Endothelial cell of umbilical vein (primary cell): Measurements from ENCODE around the gene PLLP. TPM values are rescaled to one million over a fixed set of nuclear protein-coding genes. Genes with fewer than 3 reads are reported as not detected.

ENCODE experiments used
- BruUV-seq: library from RNA; stranded (reverse); fragments of 400-500 nt; replicated peaks from 2 replicates; lab custom pipeline; 2021; lab: Mats Ljungman, UMichigan
- CTCF ChIA-PET: fragments of 300-600, 350-600 bp; sonication (Branson Sonifier 250); formaldehyde crosslinking; loops from one replicate; lab custom pipeline; 2021; ENCODE audit warnings: antibody characterized with exemption, inconsistent platforms; lab: Charles Lee
- POLR2A ChIA-PET: fragments of 300-600, 350-600 bp; sonication (Branson Sonifier 250); formaldehyde crosslinking; loops from one replicate; lab custom pipeline; 2021; ENCODE audit warnings: antibody characterized with exemption, inconsistent platforms; lab: Charles Lee
- DNase-seq: peaks from one replicate; pipeline ENCODE4 v3.0.0-alpha.2; 2011; ENCODE audit warnings: low read depth, low spot score
- FAIRE-seq: peaks from 2 replicates; lab custom pipeline; 2011; peaks lifted over from hg19 to GRCh38; lab: Jason Lieb, UNC
- H2AFZ ChIP-seq: 2 replicates; pipeline ENCODE4 v1.6.0; 2012; ENCODE audit warnings: low read depth, low read length, control low read depth, inconsistent platforms
- H3K27ac ChIP-seq: 2 replicates; pipeline ENCODE4 v1.5.1; 2011; ENCODE audit warnings: low read depth, mild to moderate bottlenecking, control low read depth, low read length, moderate library complexity; ENCODE audit not compliant: insufficient read depth
- H3K27me3 ChIP-seq, 2 experiments: 2 replicates each; pipeline versions ENCODE4 v1.6.0 to v1.6.1; 2011; ENCODE audit warnings: low read length in 2 of 2, mixed read lengths in 1 of 2; ENCODE audit not compliant: control insufficient read depth in 2 of 2, insufficient read depth in 2 of 2
- H3K36me3 ChIP-seq, 2 experiments: 2 replicates in 1 of 2; 3 replicates in 1 of 2; pipeline ENCODE4 v1.5.1; 2011; ENCODE audit warnings: low read length in 2 of 2, mild to moderate bottlenecking in 1 of 2, moderate library complexity in 1 of 2; ENCODE audit not compliant: control insufficient read depth in 2 of 2, insufficient read depth in 2 of 2; ENCODE audit errors: extremely low read depth in 1 of 2
- H3K4me1 ChIP-seq: 3 replicates; pipeline ENCODE4 v1.5.1; 2011; ENCODE audit warnings: mild to moderate bottlenecking, low read length; ENCODE audit not compliant: control insufficient read depth, insufficient read depth; ENCODE audit errors: extremely low read depth
- H3K4me2 ChIP-seq: 2 replicates; pipeline ENCODE4 v1.6.1; 2011; ENCODE audit warnings: low read length, control low read depth, mixed read lengths; ENCODE audit not compliant: insufficient read depth
- H3K4me3 ChIP-seq, 3 experiments: fragments of 200-600 bp in 1 of 3; sonication (generic), shearing (Covaris generic) in 1 of 3; replicated peaks in 1 of 3; 2 replicates each; pipeline ENCODE4 v1.5.1; 2011 to 2016; ENCODE audit warnings: control low read depth in 3 of 3, low read length in 3 of 3, mild to moderate bottlenecking in 2 of 3, inconsistent platforms in 1 of 3, low read depth in 1 of 3, moderate library complexity in 1 of 3; ENCODE audit not compliant: insufficient read depth in 1 of 3
- H3K79me2 ChIP-seq: 2 replicates; pipeline ENCODE4 v1.6.0; 2012; ENCODE audit warnings: low read length, inconsistent platforms; ENCODE audit not compliant: control insufficient read depth, insufficient read depth
- H3K9ac ChIP-seq: replicated peaks from 2 replicates; pipeline ENCODE3; 2011; ENCODE audit warnings: low read length, control low read depth; ENCODE audit not compliant: insufficient read depth; ENCODE audit errors: extremely low read depth
- H3K9me1 ChIP-seq: replicated peaks from 3 replicates; pipeline ENCODE4 v1.6.0; 2011; ENCODE audit warnings: mild to moderate bottlenecking, low read length; ENCODE audit not compliant: control insufficient read depth, insufficient read depth; ENCODE audit errors: extremely low read depth
- H3K9me3 ChIP-seq: replicated peaks from 2 replicates; pipeline ENCODE4 v1.5.1; 2012; ENCODE audit warnings: low read length, inconsistent platforms; ENCODE audit not compliant: control insufficient read depth, insufficient read depth
- H4K20me1 ChIP-seq: replicated peaks from 2 replicates; pipeline ENCODE3; 2011; ENCODE audit warnings: mild to moderate bottlenecking, low read length; ENCODE audit not compliant: control insufficient read depth, insufficient read depth; ENCODE audit errors: extremely low read depth
- CTCF ChIP-seq, 2 donors: IDR thresholded peaks; 1 replicate in 1 of 2; 2 replicates in 1 of 2; pipeline ENCODE4 v1.5.1; 2011; ENCODE audit warnings: low read length in 2 of 2, mild to moderate bottlenecking in 2 of 2, moderate library complexity in 2 of 2, control low read depth in 1 of 2, inconsistent platforms in 1 of 2, low read depth in 1 of 2; ENCODE audit not compliant: insufficient read depth in 1 of 2; ENCODE audit errors: extremely low read depth in 1 of 2
- EZH2 ChIP-seq: IDR thresholded peaks from 2 replicates; pipeline ENCODE4 v1.6.1; 2012; ENCODE audit warnings: borderline replicate concordance, low read depth, mild to moderate bottlenecking, moderate library complexity, low read length, inconsistent platforms; ENCODE audit not compliant: severe bottlenecking
- FOS ChIP-seq: IDR thresholded peaks from 2 replicates; pipeline ENCODE4 v1.6.1; 2011; ENCODE audit warnings: mild to moderate bottlenecking, low read length, moderate library complexity, borderline replicate concordance; ENCODE audit not compliant: insufficient read depth
- GATA2 ChIP-seq: IDR thresholded peaks from 2 replicates; pipeline ENCODE4 v1.7.0; 2011; ENCODE audit warnings: low read depth, mild to moderate bottlenecking, moderate library complexity, mixed read lengths, low read length; ENCODE audit not compliant: insufficient read length, insufficient read depth
- JUN ChIP-seq: IDR thresholded peaks from 2 replicates; pipeline ENCODE4 v1.6.1; 2011; ENCODE audit warnings: borderline replicate concordance, low read depth; ENCODE audit not compliant: insufficient read length, insufficient read depth
- MAX ChIP-seq: IDR thresholded peaks from 2 replicates; pipeline ENCODE4 v1.6.1; 2011; ENCODE audit not compliant: insufficient read depth, insufficient read length
- MYC ChIP-seq: IDR thresholded peaks from one replicate; pipeline ENCODE4 v1.6.1; 2011; ENCODE audit warnings: mild to moderate bottlenecking, low read depth, low read length
- POLR2A ChIP-seq: IDR thresholded peaks from 2 replicates; pipeline ENCODE4 v1.6.1; 2012; ENCODE audit warnings: low read depth, mild to moderate bottlenecking, control low read depth, low read length
- POLR2AphosphoS5 ChIP-seq: IDR thresholded peaks from 2 replicates; pipeline ENCODE4 v1.6.1; 2012; ENCODE audit warnings: low read depth, mild to moderate bottlenecking, control low read depth, low read length, moderate library complexity; ENCODE audit not compliant: insufficient read depth
- dilution Hi-C: fragments of 300-500 bp; cut with MboI; formaldehyde crosslinking; loops from one replicate; pipeline ENCODE4 v1.15.0; 2019; ENCODE audit warnings: low sequenced_read_pairs; ENCODE audit not compliant: extremely low pct_ligation_motif_present
- intact Hi-C: fragments of 100-400 bp; cut with micrococcal nuclease; formaldehyde crosslinking; loops from one replicate; pipeline ENCODE4 v1.10.0; 2022
- polyA plus RNA-seq, 4 experiments: library from polyadenylated mRNA; depleted of rRNA in 3 of 4; stranded (reverse) in 3 of 4; unstranded in 1 of 4; fragments of >200 nt; gene quantifications; 2 replicates each; pipeline versions ENCODE4 v1.2.1 to v1.2.3, GENCODE V29; 2011 to 2012; ENCODE audit warnings: missing spikeins in 1 of 4
- total RNA-seq: library from RNA; stranded (reverse); gene quantifications from 2 replicates; pipeline ENCODE4 v1.2.3, GENCODE V29; 2021

PLLP gene
- total and polyA plus RNA-seq, 2 donors (not counting 3 experiments of a cell fraction or from before 2014, with no cell fraction given): 4.4 to 14.4 TPM

- intact Hi-C loops (no loop called here), dilution Hi-C loops (no loop called here)
- FAIRE-seq (no peak), DNase-seq (no peak)
- Histone ChIP-seq H3K27me3 (no peaks in the 10 kb centered on the region), H4K20me1 (no peaks in the 10 kb centered on the region), H3K9me3 (no peaks in the 10 kb centered on the region), H3K9me1 (no peaks in the 10 kb centered on the region), H2AFZ (no peak overlapping the region), H3K79me2 (no peaks in the 10 kb centered on the region), H3K27ac (no peak overlapping the region), H3K36me3 (no peaks in the 10 kb centered on the region), H3K4me3 (no peak overlapping the region), H3K4me1 (peaks cover 6% of the 10 kb centered on the region), H3K4me2 (no peak overlapping the region), H3K9ac (no peak overlapping the region)
- BruUV-seq: no TSS peak
- CTCF ChIA-PET: no interaction called here
- POLR2A ChIA-PET: interaction anchor here (0.6 kb wide), 1 partner anchor 82 kb away, joined by 5 read pairs; no protein-coding TSS in a partner anchor
- TF ChIP-seq JUN: no peak
- TF ChIP-seq POLR2AphosphoS5: no peak
- no peak for TF ChIP-seq MAX
- TF ChIP-seq MYC: no peak
- no peak for TF ChIP-seq POLR2A
- TF ChIP-seq GATA2: no peak
- no peak for TF ChIP-seq FOS
- TF ChIP-seq EZH2: no peak
- no peak for TF ChIP-seq CTCF (IDR thresholded peaks at IDR 0.05; ENCODE audit: extremely low read depth in 1 of 2, insufficient read depth in 1 of 2, low read depth in 1 of 2, low read length in 2 of 2)
Observed at GRCh38 chr16:57273359-57273758, 11.1 kb downstream of the PLLP start.
